GM15510 (cell line): ENCODE results near the gene CD300E.

Experiments
- POLR2A ChIP-seq: IDR thresholded peaks from 3 replicates; pipeline ENCODE4 v1.6.1; 2011; ENCODE audit warnings: borderline replicate concordance; ENCODE audit not compliant: insufficient read length; ENCODE audit errors: extremely low read depth

CD300E gene, protein sequence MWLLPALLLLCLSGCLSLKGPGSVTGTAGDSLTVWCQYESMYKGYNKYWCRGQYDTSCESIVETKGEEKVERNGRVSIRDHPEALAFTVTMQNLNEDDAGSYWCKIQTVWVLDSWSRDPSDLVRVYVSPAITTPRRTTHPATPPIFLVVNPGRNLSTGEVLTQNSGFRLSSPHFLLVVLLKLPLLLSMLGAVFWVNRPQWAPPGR

DNA sequence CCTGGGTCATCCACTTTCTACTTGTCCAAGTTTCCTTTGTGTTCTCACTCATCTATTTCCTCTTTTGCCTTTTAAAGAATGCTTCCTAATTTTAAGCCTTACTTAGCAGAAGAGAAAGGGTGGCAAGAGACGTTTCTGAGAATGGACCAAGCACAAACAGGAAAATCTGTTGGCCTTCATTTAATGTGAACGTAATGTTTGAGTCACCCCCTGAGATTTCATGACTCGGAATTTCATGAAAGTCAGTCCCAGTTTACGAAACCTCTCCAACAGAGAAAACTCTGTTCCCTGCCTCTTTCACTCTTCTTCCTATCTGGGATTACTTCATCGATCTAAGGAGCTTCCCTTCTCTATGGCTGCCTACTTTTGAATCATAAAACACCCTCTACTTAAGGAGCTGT, at the start of gene CD300E:
CD300E (minus strand) TSS at position 46 of the 401 bp plus-strand sequence. CDS start 117 bp downstream, outside the sequence.
- TF ChIP-seq POLR2A = no peak

DNA sequence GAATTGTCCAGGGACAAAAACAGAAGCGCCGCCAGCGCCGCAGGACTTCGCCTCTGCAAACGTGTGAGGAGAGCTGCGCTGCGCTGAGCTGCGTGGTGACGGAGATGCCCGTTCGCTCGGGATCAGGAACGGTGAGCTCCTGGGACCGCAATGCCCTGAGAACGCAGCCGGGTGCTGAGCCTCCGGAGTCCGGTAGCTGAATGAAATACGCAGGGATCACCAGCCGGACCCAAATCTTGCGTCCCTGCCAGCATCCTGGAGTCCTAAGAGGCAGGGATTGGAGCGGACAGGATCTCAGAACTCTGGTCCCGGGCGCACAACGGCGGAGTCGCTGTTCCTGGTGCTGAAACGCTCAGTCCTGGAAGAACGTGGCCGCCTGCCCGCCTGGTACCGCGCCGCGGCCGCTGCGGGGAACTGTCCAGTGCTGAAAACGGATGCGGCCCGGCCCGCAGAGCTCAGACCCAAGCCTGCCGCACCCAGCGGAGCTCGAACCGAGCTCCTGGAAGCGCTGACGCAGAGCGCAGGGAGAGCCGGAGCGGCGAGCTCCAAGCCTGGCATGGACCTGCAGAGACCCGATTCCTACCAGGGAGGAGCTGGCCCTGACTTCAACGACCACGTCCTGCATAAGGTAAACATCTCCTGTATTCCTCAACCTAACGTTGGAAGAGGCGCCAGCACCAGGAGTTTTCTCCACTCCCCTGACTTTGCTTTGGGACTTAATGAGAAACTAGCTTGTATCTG, 47.7 kb upstream of the CD300E start:
- TF ChIP-seq POLR2A = no peak

DNA sequence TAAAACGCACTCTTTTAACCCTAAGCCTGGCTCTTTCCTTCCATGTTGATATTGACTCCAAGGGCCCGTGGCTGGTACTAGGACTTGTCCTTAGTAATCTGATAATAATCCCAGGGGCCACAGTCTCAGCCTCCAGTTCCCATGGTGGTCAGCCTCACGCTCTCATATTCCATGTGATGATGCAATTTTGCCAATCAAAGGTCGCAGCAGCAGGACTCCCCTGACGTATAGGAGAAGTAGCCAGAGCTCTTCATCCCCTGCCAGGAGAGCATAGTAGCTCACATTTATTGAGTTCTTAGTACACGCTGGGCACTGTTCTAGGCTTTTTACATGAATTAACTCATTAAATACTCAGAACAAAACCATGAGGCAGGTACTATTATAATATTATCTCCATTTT, 46.8 kb upstream of the CD300E start:
- TF ChIP-seq POLR2A = no peak

DNA sequence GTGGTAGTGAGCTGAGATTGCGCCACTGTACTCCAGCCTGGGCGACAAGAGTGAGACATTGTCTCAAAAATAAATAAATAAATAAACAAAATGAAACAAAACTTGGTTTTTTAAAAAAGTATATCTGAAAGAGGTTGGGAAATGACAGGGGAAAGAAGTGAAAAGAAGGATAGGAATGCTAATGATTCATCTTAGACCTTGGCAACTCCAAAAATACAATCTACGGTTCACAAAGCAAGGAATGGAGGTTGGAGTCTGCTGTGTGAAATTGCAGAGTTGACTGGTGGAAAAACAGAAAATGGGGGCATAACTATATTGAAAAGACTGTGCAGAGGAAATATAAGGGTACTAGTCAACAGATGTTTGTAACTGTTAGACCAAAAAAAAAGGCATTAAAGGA, 40.0 kb upstream of the CD300E start:
- no peak for TF ChIP-seq POLR2A

DNA sequence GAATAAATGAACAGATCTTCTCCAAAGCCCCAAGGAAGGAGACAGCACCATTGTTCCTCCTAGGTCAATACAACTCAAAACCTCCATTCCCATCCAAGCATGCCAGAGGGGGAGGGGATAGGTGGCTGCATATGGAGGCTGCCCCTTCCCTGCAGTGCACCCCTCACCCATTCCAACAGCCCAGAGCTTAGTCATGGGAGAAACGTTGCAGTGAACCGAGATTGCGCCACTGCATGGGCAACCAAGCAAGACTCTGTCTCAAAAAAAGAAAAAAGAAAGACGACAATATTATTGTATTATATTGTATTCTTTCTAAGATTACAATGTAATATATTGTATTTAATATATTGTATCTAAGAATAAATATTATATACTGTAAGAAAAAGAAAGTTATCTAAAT, 36.4 kb upstream of the CD300E start:
- TF ChIP-seq POLR2A = no peak

DNA sequence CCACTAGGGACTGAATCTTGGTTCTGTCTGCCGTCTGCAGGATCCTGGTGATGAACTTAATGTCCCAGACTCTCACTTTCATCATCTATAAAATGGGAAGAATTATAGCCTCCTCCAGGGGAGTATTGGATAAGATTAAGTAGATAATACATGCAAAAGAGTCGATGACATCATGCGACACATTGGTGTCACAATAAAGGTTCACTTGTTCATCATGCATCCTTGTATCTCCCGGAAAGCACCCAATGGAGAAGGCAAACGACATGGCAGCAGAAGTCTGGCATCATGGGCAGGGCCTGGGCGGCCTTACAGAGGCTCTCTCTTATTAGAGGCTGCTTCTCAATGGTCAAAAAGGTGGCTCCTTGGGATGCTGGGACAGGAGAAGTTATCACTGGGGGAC, 35.1 kb upstream of the CD300E start:
- no peak for TF ChIP-seq POLR2A

DNA sequence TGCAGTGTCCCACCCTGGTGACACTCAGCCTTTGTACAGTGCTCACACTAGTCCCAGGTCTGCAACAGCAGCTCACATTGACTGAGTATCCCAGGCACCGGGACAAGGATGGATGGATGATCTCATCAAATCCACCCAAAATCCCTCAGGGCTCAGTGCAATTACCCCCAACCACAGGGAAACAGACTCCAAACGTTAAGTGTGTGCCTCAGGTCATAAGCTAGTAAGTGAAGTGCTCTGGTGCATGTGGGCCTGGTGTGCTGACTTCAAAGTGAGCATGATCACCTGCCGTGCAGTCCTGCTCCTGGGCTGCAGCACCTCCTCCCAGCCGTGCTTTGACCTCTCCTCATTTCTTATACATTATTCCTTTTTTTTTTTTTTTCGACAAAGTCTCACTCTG, 31.2 kb upstream of the CD300E start:
- no peak for TF ChIP-seq POLR2A

DNA sequence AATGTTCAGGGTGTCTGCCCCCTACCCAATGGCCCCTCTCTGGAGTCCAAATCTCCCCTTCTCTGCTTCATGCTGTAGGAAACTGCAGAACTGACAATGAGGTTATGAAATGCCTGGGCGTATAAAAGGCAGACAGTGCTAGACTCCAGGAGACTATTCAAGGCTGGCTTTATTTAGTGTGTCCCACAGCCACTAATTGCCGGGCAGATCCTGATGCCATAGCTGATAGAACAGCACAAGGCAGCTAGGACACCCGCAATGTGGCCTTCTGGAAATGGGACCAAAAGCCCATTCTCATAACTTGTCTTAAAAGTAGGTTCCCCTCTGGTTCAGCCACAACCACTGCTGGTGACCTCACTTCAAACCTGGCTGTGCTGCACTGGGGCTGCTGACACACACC, 28.5 kb upstream of the CD300E start:
- no peak for TF ChIP-seq POLR2A

DNA sequence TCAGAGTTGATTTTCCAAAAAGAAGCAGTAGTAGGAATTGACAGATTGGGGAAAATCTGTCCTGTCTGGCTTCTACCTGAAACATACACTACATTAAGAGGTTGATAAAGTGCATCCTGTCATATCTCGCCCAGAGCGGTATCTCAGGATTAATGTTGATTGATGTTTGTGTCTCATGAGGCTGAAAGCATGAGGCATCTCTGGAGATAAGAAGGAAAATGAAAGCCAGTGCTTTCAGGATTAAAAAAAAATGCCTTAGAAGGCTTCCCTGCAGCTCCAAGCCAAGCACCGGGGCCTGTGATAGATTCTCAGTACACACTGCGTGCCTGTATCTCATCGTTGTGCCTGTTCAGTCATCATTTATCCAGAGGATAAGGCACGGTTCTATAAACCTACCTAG, 26.4 kb upstream of the CD300E start:
- TF ChIP-seq POLR2A = no peak

DNA sequence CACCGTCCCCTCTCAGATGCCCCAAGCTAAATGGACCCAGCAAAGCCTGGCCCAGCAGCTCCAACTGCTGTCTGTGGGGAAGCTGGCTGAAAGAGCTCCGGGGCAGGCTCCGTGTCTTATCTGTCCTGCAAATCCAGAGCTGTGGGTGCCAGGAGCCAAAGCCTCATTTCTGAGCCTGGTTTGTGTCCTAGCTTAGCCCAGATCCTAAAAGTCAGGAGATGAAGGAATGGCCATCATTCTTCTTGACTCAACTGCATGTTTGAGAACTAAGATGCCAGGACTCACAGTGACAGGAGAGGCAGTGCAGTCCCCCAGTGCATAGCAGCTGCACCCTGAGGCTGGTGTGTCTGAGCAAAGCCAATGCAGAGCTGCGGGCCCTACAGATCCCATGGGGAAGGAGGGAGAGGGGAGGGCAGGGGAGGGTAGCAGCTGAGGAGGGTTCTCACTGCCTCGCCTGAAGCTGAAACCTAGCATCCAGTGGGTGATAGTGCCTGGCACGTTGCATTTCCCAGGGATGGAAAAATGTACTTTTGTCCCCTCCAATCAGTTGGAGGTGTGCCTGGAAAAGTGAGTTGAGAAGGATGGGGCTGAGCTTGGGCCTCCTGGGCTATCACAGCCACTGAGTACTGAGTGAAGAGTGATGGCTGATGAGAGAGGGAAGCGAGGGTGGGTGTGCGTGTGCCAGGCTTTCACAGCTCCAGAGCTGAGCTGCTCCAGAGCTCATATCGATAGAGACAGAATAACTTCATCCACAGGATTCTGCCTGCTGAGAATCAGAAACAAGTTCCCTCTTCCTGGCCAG, 24.5 kb upstream of the CD300E start:
- TF ChIP-seq POLR2A = no peak

DNA sequence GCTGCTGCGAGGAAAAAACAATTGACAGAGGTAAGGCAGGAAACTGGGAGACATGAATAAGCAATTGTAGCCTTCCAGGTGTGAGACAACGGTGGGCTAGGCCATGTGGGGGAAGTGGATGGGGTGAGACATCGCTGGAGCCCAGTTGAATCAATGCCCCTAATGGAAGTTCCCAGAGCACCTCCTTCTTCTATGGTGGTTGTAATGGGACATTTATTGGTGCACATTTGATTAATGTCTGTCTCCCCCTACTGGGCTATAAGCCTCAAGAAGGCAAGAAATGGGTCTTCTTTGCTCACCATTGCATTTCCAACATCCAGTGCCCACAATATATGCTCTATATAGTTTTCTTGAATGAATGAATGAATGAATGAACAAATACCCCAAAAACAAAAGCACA, 22.7 kb upstream of the CD300E start:
- no peak for TF ChIP-seq POLR2A

DNA sequence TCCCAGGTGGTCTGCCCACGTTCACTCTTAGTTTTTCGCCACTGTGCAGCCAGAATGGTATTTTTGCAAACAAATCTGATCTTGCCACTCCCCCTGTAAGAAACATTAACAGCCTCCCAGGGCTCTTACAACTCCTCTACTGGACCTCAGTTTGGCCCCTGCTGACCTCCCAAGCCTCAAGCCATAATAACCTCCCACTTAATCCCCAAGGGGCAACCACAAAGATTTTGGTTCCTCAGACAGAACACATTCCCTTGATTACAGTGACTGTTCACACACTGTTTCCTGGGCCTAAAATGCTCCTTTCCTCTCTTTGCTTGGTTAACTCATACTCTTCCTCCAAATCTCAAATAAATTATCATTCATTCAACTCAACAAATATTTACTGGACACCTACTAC, 21.5 kb upstream of the CD300E start:
- no peak for TF ChIP-seq POLR2A

DNA sequence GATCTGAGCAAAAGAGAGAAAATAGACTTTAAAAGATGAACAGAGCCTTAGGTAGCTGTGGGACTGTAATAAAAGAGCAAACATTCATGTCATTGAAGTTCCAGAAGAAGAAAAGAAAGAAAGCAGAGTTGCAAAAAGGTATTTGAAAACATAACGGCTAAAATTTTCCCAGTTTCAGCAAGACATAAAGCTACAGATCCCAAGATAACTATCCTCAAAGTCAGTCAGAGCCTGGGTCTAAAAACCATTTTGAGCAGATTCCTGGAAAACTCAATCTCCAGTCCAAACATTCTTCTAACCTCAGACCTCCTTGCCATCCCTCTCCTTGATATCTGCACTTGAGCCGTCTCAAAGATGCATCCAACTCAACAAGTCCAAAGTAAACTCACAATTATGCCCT, 20.9 kb upstream of the CD300E start:
- no peak for TF ChIP-seq POLR2A

DNA sequence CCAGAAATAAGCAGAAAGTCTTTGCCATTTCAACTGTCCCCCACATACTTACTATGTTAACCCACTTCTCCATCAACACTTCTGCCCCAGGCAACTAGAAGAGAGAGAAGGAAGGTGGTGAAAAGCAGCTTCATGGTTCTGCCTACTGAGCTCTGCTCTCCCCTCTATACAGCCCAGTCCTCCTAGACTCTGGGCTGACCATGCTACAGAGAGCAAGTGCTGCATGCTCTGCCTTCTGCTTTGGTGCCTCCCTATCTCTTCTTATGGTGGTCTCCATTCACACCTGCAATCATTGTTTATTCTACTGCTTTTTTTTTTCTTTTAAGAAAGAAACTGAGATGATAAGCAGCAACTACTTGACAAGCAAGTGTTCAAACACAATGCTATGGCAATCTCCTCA, 20.3 kb upstream of the CD300E start:
- no peak for TF ChIP-seq POLR2A

DNA sequence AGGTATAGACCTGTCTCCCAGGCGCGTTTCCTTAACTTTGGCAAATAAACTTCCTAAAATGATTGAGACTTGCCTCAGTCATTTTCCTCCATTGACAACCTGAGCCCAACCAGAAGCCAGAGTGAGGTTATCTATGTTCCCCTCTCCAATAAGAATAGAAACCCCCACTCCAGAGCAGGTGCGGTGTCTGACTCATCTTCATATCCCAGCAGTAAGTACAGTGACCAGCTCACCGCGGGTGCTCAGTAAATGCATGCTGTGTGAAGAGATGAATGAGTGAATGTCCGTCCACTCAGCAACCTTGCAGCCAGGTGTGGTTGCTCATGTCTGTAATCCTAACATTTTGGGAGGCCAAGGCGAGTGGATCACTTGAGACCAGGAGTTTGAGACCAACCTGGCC, 19.5 kb upstream of the CD300E start:
- TF ChIP-seq POLR2A = no peak
